HG03469 (cell line): ENCODE data around the gene CREBBP.

Source experiments
- ATAC-seq: cut with Tn5 transposase; IDR thresholded peaks from one replicate; pipeline ENCODE4 v1.9.1; 2021; ENCODE audit warnings: mild to moderate bottlenecking, moderate library complexity, moderate number of reproducible peaks; ENCODE audit not compliant: unreplicated experiment

The CREBBP gene

GRCh38 chr16:3798838-3799237, 81.7 kb downstream of the CREBBP start:
- ATAC-seq = no peak

GRCh38 chr16:3797904-3798811, 82.4 kb downstream of the CREBBP start:
- no peak for ATAC-seq

GRCh38 chr16:3797473-3797872, 83.0 kb downstream of the CREBBP start:
- no peak for ATAC-seq

GRCh38 chr16:3793161-3793576, 87.3 kb downstream of the CREBBP start:
- no peak for ATAC-seq

- no peak for ATAC-seq
These were observed 88.0 kb downstream of the CREBBP start for GRCh38 chr16:3792472-3793012.

GRCh38 chr16:3791701-3792100, 88.8 kb downstream of the CREBBP start:
- no peak for ATAC-seq

- no peak for ATAC-seq
These were observed 91.0 kb downstream of the CREBBP start for GRCh38 chr16:3789375-3790099.

- no peak for ATAC-seq
These were observed 91.7 kb downstream of the CREBBP start for GRCh38 chr16:3788711-3789374.

GRCh38 chr16:3787924-3788661, 92.4 kb downstream of the CREBBP start:
- ATAC-seq = no peak

GRCh38 chr16:3785413-3785812, 95.1 kb downstream of the CREBBP start:
- no peak for ATAC-seq

- no peak for ATAC-seq
These were observed 97.0 kb downstream of the CREBBP start for GRCh38 chr16:3783516-3783915.

GRCh38 chr16:3782566-3782965, 97.9 kb downstream of the CREBBP start:
- ATAC-seq = no peak

- no peak for ATAC-seq
These were observed 99.1 kb downstream of the CREBBP start for GRCh38 chr16:3781421-3781820.

GRCh38 chr16:3780570-3780969, 99.9 kb downstream of the CREBBP start:
- no peak for ATAC-seq

GRCh38 chr16:3776316-3776715, 104.2 kb downstream of the CREBBP start:
- ATAC-seq = no peak

- ATAC-seq = no peak
These were observed 105.7 kb downstream of the CREBBP start for GRCh38 chr16:3774819-3775218.

- no peak for ATAC-seq
These were observed 106.3 kb downstream of the CREBBP start for GRCh38 chr16:3774156-3774767.

- ATAC-seq = no peak
These were observed 106.8 kb downstream of the CREBBP start for GRCh38 chr16:3773663-3774062.

- ATAC-seq = no peak
These were observed 109.0 kb downstream of the CREBBP start for GRCh38 chr16:3771513-3771912.

- ATAC-seq = no peak
These were observed 110.0 kb downstream of the CREBBP start for GRCh38 chr16:3770530-3770929.
